Superior temporal gyrus (tissue), 1 donor: ENCODE measurements around the gene ZBTB46.

Source experiments
- DNase-seq: peaks from one replicate; pipeline ENCODE4 v3.0.0-alpha.2; 2016; ENCODE audit errors: extremely low spot score

Gene ZBTB46

GRCh38 chr20:63746751-63747315 lies 84.2 kb downstream of the ZBTB46 start:
- DNase-seq, result no peak

GRCh38 chr20:63745961-63746731 lies 84.9 kb downstream of the ZBTB46 start:
- no peak for DNase-seq

- no peak for DNase-seq
Measured at GRCh38 chr20:63745424-63745805, 85.6 kb downstream of the ZBTB46 start.

- DNase-seq, result no peak
Measured at GRCh38 chr20:63744574-63745423, 86.3 kb downstream of the ZBTB46 start.

GRCh38 chr20:63744158-63744557 lies 86.9 kb downstream of the ZBTB46 start:
- no peak for DNase-seq

- DNase-seq, result no peak
Measured at GRCh38 chr20:63743210-63743970, 87.7 kb downstream of the ZBTB46 start.

- no peak for DNase-seq
Measured at GRCh38 chr20:63742381-63743024, 88.6 kb downstream of the ZBTB46 start.

GRCh38 chr20:63741676-63742380 lies 89.2 kb downstream of the ZBTB46 start:
- no peak for DNase-seq

GRCh38 chr20:63741354-63741675 lies 89.7 kb downstream of the ZBTB46 start:
- no peak for DNase-seq

- peak; percentile 54 for DNase-seq
Measured at GRCh38 chr20:63740627-63741353, 90.3 kb downstream of the ZBTB46 start.

- DNase-seq, result no peak
Measured at GRCh38 chr20:63740070-63740626, 90.9 kb downstream of the ZBTB46 start.

GRCh38 chr20:63739130-63740069 lies 91.7 kb downstream of the ZBTB46 start, which contains the start of gene SLC2A4RG:
Gene SLC2A4RG, plus strand, starts transcription at chr20:63739776. Its CDS starts 137 bp downstream, at chr20:63739913.
- peak; percentile 78 for DNase-seq

- no peak for DNase-seq
Measured at GRCh38 chr20:63738687-63739129, 92.4 kb downstream of the ZBTB46 start.

- no peak for DNase-seq
Measured at GRCh38 chr20:63737945-63738686, 92.9 kb downstream of the ZBTB46 start.

- no peak for DNase-seq
Measured at GRCh38 chr20:63737695-63737944, 93.4 kb downstream of the ZBTB46 start.

- no peak for DNase-seq
Measured at GRCh38 chr20:63736893-63737694, 94.0 kb downstream of the ZBTB46 start.
